ENCODE results near the gene FKBP10. TPM values are rescaled to one million over a fixed set of nuclear protein-coding genes. Genes with fewer than 3 reads are reported as not detected.
"Not testable (repeated sequence)": the region's sequence is repeated elsewhere in the genome, so short reads cannot be mapped to it uniquely, and the experiment has no call there.

The FKBP10 gene, protein sequence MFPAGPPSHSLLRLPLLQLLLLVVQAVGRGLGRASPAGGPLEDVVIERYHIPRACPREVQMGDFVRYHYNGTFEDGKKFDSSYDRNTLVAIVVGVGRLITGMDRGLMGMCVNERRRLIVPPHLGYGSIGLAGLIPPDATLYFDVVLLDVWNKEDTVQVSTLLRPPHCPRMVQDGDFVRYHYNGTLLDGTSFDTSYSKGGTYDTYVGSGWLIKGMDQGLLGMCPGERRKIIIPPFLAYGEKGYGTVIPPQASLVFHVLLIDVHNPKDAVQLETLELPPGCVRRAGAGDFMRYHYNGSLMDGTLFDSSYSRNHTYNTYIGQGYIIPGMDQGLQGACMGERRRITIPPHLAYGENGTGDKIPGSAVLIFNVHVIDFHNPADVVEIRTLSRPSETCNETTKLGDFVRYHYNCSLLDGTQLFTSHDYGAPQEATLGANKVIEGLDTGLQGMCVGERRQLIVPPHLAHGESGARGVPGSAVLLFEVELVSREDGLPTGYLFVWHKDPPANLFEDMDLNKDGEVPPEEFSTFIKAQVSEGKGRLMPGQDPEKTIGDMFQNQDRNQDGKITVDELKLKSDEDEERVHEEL
- total RNA-seq (2014; rRNA removed; shearing (Covaris generic)): 128 and 174 TPM in 2 replicates

DNA sequence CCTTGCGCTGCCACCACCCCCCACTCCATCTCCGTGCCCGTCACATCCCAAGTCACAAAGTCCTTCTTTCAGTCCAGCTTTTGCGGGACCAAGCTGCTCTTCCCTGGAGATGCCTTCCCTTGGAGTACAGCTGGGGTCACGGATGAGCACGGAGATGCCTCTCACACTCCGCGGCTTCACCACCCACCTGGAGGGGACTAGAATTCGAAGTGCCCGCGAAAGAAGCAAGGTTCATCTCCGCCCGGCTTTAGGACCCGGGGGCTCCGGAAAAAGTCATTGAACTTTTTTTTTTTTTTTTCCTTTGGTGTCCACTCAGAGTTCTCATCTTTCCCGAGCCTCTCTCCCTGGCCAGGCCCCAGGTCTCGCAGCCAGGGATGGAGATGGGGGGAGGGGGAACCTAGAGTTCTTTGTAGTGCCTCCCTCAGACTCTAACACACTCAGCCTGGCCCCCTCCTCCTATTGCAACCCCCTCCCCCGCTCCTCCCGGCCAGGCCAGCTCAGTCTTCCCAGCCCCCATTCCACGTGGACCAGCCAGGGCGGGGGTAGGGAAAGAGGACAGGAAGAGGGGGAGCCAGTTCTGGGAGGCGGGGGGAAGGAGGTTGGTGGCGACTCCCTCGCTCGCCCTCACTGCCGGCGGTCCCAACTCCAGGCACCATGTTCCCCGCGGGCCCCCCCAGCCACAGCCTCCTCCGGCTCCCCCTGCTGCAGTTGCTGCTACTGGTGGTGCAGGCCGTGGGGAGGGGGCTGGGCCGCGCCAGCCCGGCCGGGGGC lies at the start of gene FKBP10:
TSS of gene FKBP10 (plus strand) at position 624 of the 771 bp plus-strand sequence. CDS start at position 655, 31 bp downstream.
- DNase-seq (ENCODE audit: low read depth): peak; percentile 88

DNA sequence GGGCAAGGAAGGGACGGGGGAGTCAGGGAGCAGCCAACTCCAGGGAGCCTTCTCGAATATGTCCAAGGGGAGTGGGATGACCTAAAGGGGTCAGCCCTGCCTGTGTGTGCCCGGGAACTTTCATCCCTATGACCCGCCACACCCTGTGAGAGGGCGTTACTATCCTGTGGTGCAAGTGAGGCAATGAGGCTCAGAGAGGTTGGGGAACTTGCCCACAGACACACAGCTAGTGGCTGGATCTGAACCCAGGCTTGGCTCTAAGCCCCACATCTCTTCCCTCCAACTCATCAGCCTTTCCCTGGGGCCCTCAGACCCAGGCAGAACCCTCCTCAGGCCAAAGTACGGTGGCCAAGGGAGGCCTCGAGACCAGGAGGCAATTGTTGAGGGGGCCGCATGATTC lies 49.5 kb upstream of the FKBP10 start:
- DNase-seq (ENCODE audit: low read depth): no peak

DNA sequence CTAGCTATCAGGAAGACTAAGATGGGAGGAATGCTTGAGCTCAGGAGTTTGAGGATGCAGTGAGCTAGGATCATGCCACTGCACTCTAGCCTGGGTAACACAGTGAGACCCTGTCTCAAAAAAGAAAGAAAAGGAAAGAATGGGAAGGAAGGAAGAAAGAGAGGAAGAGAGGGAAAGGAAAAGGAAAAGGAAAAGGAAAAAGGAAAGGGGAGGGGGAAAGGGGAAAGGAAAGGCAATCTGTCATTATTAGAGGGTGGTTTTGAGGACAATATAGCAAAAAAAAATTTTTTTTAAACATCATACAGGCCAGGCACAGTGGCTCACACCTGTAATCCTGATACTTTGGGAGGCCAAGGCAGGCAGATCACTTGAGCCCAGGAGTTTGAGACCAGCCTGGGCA lies 46.7 kb upstream of the FKBP10 start:
- DNase-seq (ENCODE audit: low read depth): no peak

DNA sequence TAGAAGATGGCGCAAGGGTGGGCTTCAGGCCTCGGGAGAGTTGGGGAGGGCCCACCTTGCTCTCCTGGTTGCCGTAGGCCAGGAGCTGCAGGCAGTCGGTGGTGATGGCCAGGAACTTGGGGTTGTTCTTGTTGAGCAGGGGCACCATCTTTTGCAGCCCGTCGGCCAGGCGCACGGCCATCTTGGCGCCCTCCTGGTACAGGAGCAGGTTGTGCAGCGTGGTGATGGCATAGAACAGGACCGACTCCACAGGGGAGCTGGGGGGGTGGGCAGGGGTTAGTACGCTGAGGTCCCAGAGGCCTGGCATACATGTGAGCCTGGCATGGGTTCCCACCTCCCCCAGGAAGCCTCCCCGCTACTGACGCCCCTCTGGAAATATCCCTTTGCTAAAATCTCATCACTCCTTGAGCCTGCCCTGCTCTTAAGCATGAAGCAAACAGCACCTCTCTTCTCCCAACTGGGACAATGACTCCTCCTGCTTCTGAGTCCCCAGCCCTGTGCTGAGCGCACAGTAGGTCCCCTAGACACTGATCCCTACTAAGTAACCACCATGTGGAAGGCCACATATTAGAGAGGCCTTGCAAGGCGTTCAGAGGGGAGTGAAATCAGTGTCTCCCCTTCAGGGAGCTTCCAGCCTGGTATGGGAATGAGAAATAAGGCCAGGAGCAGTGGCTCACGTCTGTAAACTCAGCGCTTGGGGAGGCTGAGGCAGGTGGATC lies 45.3 kb upstream of the FKBP10 start:
- DNase-seq (ENCODE audit: low read depth): no peak

DNA sequence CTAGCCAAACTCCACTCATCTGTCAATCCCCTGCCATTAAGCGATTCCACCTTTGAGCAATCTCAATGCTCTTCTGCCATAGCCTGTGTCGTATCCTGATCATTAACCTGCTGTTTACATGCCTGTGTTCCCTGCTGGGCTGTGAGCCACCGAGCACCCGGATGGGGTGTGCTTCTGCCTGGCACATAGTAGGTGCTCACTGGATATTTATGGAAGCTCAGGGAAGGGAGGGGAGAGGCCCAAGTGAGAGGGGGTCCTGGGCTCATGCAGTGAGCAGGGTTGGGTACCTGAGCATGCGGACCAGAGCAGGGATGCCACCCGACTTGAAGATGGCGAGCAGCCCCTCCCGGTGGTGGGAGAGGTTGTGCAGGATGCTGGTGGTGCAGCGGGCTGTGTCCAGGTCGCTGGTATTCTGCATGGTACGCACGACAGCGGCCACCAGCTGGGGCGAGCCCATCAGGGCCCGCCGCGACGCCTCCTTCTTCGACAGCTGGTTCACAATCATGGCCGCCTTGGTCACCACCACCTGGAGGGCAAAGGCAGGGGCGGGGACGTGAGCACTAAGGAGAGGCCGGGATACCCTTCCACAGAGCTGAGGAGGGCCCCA lies 44.0 kb upstream of the FKBP10 start:
- DNase-seq (ENCODE audit: low read depth): no peak

DNA sequence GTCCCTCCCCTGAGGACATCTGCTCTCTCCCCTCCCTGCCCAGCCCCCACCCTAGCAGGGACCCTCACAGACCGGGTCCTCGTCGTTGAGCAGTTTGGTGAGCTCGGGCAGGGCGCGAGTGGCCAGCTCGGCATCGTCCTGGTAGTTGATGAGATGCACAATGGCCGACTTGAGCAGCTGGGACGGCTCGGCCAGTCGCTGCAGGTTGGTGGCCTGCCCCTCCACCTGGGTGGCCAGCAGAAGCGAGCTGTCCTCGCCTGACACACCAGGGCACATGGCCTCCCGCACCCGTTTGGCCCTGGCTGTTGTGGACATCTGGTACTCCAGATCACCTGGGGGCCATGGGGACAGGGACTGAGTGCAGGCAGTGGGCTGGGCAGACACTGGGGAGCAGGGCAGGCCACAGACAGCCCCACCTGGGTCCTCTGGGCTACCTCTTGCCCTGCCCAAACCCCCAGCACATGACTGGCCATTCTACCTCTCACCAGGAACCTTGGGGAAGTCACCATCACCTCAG lies 43.4 kb upstream of the FKBP10 start:
- DNase-seq (ENCODE audit: low read depth): no peak

DNA sequence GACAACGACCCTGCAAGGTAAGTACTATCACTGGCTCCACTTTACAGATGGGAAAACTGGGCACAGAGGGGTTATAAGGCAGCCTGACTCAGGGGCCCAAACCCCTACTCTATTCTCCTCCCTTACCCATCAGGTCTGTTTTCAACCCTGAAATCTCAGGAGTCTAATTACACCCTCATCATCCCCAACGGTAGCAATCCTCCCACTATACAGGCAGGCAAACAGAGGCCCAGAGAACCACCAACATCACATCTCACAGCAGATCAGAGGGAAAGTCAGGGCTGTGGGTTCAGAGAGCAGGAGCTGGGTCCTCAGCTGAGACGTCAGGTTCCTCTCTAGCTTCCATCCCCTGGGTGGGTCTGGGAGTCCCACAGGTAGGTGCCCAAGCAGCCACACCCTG lies 42.8 kb upstream of the FKBP10 start:
- DNase-seq (ENCODE audit: low read depth): no peak

DNA sequence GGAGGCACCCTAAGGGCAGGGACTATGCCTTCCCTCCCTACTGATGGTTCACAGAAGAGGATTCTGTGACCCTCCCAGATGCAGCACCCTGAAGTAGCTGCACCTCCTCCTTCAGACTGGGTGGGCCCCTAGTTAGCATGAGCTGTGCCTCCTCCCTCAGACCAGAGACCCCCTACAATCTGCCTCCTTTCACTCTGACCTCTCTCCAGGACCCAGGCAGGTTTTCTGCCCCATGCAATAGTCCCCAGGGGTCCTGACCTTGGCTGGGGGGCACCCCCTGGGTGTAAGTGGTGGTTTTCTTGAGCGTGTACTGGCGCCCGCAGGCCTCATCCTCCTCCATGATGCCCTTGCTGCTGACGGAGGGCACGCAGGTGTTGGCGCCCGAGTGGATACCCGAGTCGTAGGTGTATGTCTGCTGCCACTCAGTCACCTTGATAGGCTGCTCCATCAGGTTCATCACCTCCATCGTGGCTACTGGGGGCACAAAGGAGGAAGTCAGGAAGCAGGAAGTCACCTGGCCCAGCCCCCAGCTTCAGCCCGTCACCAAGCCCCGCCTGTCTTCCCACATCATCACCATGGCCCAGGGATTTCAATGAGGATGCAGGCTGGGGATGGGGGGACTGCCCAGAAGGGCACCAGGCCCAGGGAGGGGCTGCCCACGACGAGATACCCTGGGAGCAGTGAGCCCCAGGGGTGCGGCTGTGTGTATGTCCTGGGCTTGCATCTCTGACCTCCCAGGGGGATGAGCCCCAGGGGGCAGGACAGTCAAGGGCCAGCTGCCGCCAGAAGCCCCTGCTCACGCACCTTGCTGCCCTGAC lies 41.2 kb upstream of the FKBP10 start:
- no peak for DNase-seq (ENCODE audit: low read depth)

DNA sequence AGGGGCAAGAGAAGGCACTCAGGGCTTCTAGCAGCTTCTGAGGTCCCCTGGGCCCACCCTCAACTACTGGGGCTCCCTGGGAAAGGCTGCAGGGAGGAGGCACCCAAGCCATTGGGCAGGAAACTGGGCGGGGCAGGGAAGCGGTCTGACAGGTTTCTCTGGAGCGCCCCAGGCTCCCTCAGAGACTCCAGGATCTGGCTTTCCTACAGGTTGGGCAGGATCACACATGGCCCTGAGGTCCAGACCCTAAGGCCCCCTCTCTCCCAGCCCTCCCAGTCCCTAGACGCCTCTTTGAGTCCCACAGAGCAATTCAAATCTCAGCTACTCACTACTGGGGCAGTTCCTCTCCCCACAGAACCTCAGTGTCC lies 40.6 kb upstream of the FKBP10 start:
- DNase-seq (ENCODE audit: low read depth): no peak

DNA sequence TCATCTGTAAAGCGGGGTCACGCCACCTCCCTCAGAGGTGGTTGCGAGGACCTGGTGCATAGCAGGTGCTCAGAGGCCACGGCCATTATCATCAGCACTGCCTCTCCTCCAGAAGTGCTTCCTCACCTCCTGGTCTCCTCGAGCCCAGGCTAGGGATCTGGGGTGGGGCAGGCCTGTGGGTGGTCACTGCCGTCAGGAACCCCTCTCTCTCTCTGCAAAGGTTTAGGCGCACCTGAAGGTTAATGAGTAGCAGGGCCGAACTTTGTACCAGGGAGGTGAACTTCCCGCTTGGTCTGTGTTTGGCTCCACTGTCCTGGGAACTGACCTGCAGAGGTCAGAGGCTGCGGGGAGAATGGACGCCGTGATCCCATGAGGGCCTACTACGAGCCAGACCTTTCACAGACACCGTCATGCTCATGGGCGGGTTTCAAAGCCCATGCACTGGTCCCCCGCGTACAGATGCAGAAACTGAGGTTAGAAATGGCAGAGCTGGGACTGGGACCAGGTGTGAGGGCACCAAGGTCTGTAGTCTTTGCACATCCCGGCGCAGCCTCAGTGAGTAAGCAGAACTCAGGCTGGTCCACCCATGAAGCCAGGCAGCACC lies 40.1 kb upstream of the FKBP10 start:
- no peak for DNase-seq (ENCODE audit: low read depth)

DNA sequence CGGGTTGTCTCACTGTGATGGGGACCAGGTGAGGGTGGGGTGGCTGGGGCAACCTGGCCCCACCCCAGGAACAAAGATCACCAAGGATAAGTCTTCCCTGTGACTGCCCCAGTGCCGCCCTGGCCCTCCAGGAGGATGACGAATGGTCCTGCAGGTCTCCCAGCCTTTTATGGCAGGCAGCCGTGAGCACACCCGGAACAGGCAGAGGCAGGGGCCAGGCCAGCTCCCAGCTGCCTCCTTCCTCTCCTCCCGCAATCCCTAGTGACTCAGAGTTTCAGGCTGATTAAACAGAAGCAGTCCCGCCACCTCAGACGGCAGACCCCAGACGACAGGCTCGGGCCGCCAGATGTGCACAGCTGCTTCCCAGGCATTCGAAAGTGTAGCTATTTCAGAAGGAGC lies 39.6 kb upstream of the FKBP10 start:
- DNase-seq (ENCODE audit: low read depth): peak; percentile 90

DNA sequence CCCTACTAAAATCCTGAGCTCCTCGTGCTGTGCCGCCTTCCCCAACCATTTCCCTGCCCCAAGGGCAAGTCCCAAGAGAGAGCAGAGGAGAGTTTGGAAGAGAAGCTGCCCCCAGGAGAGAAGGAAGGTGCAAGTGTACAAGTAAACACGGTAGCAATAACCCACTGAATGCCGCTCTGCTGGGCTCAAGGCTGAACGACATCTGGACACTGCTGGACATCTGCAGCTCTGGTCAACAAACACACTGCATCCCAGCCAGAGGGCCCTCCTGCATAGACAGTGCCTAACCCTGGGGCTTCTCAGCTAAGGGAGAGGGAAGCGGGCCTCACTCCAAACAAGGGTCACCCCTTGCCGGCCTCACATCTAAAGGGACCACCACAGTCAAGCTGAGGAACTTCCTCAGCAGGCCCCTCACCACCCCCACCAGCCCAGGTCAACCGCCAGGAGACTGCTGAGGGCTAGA lies 39.0 kb upstream of the FKBP10 start:
- no peak for DNase-seq (ENCODE audit: low read depth)

DNA sequence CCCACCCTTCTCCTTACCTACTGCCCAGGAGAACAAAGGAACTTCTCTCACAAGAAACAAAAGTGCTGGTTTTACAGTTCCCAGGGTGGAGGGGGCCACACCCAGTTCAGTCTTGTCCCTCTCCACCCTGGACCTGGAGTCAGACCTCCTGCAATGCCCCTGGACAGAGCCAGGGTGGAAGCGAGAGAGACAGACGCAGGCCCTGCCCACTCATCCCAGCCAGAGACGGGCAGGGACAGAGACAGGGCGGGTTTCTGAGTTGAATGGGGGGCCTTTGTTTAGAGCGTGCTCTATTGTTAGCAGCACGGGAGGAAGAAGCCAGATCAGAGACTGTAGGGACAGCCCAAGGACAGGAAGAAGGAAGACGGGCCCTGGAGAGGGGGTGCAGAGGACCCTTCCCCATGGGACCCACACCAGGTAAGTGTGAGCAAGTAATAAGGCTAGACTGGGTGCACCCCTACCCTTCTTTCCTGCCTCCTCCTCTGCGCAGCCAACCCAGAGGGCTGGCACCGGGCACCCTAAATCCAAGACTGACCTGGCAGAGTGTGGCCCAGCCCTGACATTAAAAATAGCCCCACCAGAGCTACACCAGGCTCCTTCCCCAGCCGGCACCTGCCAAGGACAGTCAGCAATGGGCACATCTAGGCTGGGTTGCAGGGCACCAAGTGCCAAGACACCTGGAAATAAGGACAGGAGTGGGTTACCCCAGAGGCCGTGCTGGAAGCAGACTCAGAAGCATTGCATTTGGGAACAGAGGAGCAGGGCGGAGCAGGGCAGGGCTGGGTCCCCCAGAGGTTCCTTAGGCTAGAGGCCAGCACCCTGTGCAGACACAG lies 37.2 kb upstream of the FKBP10 start:
- no peak for DNase-seq (ENCODE audit: low read depth)

DNA sequence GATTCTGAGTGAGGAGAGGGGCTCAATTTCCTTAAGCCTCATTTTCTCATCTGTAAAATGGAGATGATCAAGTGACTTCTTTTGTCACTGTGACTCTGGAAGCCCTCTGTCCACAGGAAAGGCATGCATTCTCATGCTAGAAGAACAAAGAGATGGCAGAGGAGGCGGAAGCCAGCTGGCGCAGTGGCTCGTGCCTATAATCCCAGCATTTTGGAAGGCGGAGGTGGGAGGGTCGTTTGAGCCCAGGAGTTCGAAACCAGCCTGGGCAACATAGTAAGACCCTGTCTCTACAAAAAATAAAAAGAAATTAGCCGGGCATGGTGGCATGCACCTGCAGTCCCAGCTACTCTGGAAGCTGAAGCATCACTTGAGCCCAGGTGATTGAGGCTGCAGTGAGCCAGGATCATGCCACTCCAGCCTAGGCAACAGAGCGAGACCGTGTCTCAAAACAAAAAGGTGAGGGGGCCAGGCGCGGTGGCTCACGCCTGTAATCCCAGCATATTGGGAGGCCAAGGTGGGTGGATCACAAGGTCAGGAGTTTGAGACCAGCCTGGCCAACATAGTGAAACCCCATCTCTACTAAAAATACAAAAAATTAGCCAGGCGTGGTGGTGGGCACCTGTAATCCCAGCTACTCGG lies 36.4 kb upstream of the FKBP10 start:
- DNase-seq (ENCODE audit: low read depth): not testable (repeated sequence)

DNA sequence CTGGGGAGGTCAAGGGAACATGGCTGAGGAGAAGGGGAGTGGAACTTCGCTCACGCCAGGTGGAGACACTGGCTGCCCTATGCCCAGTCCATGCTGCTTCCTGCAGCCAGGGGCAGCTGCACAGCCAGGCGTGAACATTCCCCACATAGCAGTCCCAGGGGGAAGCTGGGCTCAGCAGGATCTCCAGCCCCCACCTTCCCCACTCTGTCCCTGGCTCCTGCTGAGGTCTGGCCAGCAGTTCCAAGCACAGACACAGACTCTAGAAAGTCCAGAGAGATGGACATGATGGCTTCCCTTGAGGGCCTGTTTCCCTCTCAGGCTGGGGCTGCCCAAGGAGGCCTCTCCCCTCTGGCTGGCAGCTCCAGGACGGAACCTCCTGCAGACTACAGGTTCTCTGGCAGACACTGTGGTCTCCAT lies 35.6 kb upstream of the FKBP10 start:
- peak; percentile 63 for DNase-seq (ENCODE audit: low read depth)

DNA sequence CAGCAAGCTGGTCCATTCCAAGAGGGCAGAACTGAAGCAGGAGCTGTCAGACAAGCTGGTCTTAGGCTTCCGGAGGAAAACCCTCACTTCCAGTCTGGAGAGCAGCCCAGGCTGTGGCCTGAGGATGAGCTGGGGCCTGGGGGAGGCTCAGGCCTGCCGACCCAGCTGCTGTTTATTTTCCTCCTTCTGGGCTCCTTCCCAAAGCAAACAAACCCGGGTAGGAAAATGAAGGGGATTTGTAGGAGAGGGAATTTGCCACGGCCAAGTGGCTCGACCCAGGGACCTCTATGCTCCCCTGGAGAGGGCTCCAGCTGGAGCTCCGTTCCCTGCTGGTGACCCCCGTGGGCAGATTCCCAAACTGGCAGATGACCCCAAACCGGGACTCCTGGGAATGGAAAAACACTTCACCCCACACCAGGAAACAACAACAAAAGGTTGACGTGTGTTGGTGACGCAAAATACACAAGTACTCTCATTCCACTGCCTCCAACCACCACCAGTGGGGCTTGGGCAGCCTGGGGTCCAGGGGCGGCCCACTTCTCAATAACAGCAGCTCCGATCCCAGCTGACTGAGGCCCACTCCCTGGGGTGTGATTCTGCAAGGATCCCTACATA lies 35.1 kb upstream of the FKBP10 start:
- peak; percentile 94 for DNase-seq (ENCODE audit: low read depth)

DNA sequence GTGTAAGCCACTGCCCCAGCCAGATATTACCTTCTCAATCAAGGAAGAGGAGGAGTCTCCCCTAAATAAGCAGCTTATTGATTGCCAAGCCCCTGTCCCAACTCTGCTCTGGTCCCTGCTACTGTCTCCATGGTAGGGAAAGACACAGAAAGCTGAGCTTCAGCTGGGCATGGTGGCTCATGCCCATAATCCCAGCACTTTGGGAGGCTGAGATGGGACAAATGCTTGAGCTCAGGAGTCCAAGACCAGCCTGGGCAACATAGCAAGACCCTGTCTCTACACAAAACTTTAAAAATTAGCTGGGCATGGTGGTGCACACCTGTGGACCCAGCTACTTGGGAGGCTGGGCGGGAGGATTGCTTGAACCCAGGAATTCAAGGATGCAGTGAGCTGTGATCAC lies 32.9 kb upstream of the FKBP10 start:
- DNase-seq (ENCODE audit: low read depth): no peak

Measured in M059J (cell line).